A673 (cell line): ENCODE results near the gene BIRC7.

ENCODE experiments used
- CTCF ChIP-seq: fragments of 300-800, 200-600 bp; sonication (generic); conservative IDR thresholded peaks from 2 replicates; pipeline ENCODE4 v1.5.1; 2017; ENCODE audit warnings: low read depth, mild to moderate bottlenecking, antibody characterized with exemption, low read length, moderate library complexity, mixed read lengths
- EZH2 ChIP-seq: fragments of 200-600 bp; sonication (generic); IDR thresholded peaks from 2 replicates; pipeline ENCODE4 v1.6.1; 2017; ENCODE audit warnings: borderline replicate concordance, low read depth, mild to moderate bottlenecking, mixed read lengths, antibody characterized with exemption, low read length; ENCODE audit not compliant: poor library complexity, severe bottlenecking

GRCh38 chr20:63189846-63190559 is 45.7 kb upstream of the BIRC7 start:
- TF ChIP-seq CTCF (no peak), EZH2 (no peak)
